IgD-negative memory B cell (primary cell): ENCODE results near the gene PREP. TPM values are rescaled to one million over a fixed set of nuclear protein-coding genes. Genes with fewer than 3 reads are reported as not detected.
"Not testable (repeated sequence)": the region's sequence is repeated elsewhere in the genome, so short reads cannot be mapped to it uniquely, and the experiment has no call there.

Source experiments
- H3K27ac Mint-ChIP-seq, 3 donors: one replicate each; pipeline ENCODE4 v1.8.0; 2020 to 2022; ENCODE audit warnings: mild to moderate bottlenecking in 3 of 3, mixed read lengths in 3 of 3, moderate library complexity in 1 of 3
- H3K27me3 Mint-ChIP-seq: one replicate; pipeline ENCODE4 v1.8.0; 2021; ENCODE audit warnings: mixed read lengths
- H3K36me3 Mint-ChIP-seq: one replicate; pipeline ENCODE4 v1.8.0; 2020; ENCODE audit warnings: mild to moderate bottlenecking, mixed read lengths
- H3K4me1 Mint-ChIP-seq, 3 donors: one replicate each; pipeline ENCODE4 v1.8.0; 2020 to 2022; ENCODE audit warnings: mixed read lengths in 3 of 3, mild to moderate bottlenecking in 1 of 3
- H3K4me3 Mint-ChIP-seq, 4 donors: one replicate each; pipeline ENCODE4 v1.8.0; 2020 to 2022; ENCODE audit warnings: mild to moderate bottlenecking in 4 of 4, mixed read lengths in 4 of 4, moderate library complexity in 3 of 4
- H3K9me3 Mint-ChIP-seq, 3 donors: one replicate each; pipeline ENCODE4 v1.8.0; 2020 to 2021; ENCODE audit warnings: mixed read lengths in 3 of 3, mild to moderate bottlenecking in 1 of 3
- polyA plus RNA-seq: library from polyadenylated mRNA; unstranded; fragments of 300-500 nt; fragmentation: Illumina TruSeq; gene quantifications from one replicate; pipeline ENCODE4 v1.2.3, GENCODE V29; 2021

PREP gene
- polyA plus RNA-seq, 1 donor from 2014 or later: 19.9 TPM

DNA sequence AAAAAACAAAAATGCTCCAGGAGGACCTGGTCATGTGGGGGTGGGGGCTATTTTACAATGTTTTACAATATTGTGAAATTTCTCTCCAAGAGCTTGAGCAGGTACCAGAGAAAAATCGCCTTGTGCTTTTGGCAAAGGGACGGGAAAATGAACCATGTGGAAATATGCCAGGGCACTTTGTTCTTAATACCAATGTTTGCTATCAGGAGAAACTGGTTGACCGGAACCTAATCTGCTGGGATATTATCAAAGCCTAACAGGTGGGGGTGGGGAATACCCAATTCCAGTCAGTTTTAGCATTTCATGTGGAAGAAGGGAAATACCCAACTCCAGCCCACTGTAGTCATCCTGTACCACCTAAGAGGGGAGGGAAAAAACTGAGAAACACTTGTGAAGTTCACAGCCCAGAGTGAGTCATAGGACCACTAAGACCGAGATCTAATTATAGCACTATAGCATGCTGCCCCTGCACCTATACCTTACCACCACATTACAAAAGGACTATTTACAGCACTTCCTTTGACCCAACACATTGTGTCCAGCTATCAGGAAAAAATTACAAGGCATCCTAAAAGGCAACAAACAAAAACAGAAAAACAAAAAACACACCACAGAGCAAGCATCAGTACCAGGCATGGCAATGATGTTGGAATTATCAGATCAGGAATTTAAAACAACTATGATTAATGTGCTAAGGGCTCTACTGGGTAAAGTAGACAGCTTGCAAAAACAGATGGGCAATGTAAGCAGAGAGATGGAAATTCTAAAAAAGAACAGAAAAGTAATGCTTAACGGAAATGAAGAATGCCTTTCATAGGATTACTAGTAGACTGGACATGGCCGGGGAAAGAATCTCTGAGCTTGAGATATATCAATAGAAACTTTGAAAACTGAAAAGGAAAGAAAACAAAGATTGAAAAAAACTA, 138.9 kb downstream of the PREP start:
- no peak overlapping the region for H3K4me3 Mint-ChIP-seq
- H3K9me3 Mint-ChIP-seq: peaks cover 0 to 4% (median 2%) of the 10 kb centered on the region in 3 donors
- H3K4me1 Mint-ChIP-seq: no peaks in the 10 kb centered on the region
- no peak overlapping the region for H3K27ac Mint-ChIP-seq
- H3K27me3 Mint-ChIP-seq: peaks cover 3% of the 10 kb centered on the region
- peaks cover 3% of the 10 kb centered on the region for H3K36me3 Mint-ChIP-seq

DNA sequence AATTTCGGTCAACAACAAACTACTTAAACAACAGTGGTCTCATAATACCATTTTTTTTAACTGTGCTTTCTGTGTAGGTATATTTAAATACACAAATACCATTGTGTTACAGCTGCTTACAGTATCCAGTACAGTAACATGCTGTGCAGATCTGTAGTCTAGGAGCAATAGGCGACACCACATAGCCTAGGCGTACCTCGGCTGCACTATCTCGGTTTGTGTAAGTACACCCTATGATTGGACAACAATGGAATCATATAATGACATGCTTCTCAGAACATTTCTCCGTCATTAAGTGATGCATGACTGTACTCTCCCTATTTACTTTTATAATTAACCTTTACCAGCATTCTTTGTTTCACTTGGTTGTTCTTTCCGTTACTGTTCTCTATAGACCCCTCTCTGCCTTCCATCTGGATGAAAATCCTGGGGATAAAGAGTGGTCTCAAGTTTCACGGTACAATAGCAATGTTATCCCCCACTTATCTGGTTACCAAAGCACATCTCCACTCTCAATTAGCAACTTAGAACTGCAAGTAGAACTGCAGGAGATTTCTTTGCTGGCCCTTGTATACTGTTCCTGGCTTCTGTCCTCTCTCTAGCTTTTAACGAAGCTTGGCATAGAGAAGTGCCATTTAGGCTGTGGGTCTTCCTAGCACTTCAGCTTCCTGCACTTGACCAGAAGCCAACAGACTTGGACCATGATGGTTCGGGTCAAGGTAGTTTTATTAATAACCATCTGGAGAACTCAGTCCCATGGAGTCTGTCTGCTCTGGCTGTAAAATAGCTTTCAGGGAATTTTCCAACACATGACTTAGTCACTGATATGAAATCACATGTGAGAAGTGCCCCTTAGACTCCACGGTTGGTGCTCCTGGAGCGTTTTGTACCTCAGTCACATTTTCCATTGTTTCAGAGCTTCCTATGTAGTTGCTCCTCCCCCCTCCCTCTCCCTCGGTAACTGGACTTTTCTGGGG, 142.7 kb downstream of the PREP start:
- Mint-ChIP-seq H3K27me3 (peaks cover 3% of the 10 kb centered on the region), H3K36me3 (peaks cover 2% of the 10 kb centered on the region), H3K9me3 (peaks cover 0 to 3% (median 0%) of the 10 kb centered on the region in 3 donors), H3K4me1 (no peaks in the 10 kb centered on the region), H3K4me3 (no peak overlapping the region), H3K27ac (no peak overlapping the region)

DNA sequence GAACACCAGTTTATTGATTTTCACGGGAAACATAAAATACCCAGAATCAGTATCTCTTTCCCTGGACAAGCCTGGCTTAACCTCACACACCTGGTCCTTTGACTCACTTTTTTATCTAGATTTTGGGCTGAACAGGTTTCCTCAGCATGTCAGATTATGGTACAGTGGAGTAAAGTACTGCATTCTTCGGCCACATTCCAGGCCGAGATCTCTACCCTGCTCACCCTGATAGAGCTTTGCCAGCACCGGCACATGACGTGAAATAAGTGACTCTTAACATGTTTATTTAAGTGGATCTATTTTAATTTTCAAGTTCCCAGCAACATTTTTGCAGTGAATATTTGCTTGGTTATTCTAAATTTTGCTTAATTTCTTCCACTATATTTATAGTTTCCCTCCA, 144.1 kb downstream of the PREP start:
- Mint-ChIP-seq H3K36me3 (peaks cover 2% of the 10 kb centered on the region), H3K4me3 (no peak overlapping the region), H3K9me3 (peaks cover 0 to 3% (median 0%) of the 10 kb centered on the region in 3 donors), H3K4me1 (no peaks in the 10 kb centered on the region), H3K27ac (no peak overlapping the region), H3K27me3 (peaks cover 3% of the 10 kb centered on the region)

DNA sequence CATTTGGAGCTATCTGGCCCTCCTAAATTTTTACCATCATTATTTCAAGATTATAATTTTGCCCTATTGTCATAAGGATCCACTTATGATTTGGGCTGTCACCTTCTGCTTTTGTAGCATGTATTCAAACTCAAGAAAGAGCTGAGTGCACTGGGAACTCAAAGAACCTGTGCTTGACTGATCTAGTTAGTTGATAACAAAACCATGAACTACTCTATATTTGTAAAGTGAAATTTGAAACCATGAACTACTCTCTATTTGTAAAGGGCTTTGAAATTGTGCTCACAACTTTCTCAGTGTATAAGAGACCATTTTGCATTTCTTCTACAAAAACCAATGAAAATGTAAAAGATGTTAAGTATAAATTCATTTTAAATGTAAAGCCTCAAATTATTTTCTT, 145.5 kb downstream of the PREP start:
- Mint-ChIP-seq H3K4me3 (no peak overlapping the region), H3K27ac (no peak overlapping the region), H3K4me1 (no peaks in the 10 kb centered on the region), H3K27me3 (peaks cover 3% of the 10 kb centered on the region), H3K36me3 (peaks cover 2% of the 10 kb centered on the region), H3K9me3 (peaks cover 0 to 3% (median 0%) of the 10 kb centered on the region in 3 donors)

DNA sequence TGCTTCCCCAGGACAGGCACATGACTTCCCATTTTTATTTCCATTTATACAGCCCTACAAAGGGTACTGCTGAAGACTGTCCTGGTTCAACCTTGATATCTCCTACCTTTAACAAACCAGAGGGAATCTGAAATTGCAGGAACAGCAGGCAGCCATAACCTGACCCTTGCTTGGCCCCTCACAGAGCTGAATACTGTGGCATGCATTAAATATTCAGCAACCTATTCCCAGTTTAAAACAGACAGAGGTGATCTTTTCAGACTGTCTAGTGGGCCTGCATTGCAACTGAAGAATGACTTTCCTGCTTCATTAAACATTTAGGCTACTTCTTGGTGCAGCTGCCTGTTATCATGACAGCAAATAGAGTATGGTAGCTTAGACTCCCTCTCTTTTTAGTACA, 146.3 kb downstream of the PREP start:
- Mint-ChIP-seq H3K27ac (no peak overlapping the region), H3K4me1 (no peaks in the 10 kb centered on the region), H3K4me3 (no peak overlapping the region), H3K9me3 (peaks cover 0 to 3% (median 0%) of the 10 kb centered on the region in 3 donors), H3K27me3 (peaks cover 3% of the 10 kb centered on the region), H3K36me3 (no peaks in the 10 kb centered on the region)

DNA sequence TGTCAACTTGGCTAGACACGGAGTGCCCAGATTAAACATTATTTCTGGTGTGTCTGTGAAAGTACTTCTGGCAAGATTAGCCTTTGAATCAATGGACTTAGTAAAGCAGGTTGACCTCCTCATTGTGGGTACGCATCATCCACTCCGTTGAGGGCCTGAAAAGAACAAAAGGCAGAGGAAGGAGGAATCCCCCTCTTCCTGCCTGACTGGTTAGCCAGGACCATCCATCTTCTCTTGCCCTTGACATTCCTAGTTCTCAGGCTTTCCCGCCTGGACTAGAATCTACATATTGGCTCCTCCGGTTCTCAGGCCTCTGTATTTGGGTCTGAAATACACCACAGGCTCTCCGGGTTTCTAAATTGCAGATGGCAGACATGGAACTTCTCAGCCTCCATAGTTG, 149.1 kb downstream of the PREP start:
- Mint-ChIP-seq H3K9me3 (peaks cover 0 to 3% (median 2%) of the 10 kb centered on the region in 3 donors), H3K27ac (no peak overlapping the region), H3K36me3 (no peaks in the 10 kb centered on the region), H3K4me1 (no peaks in the 10 kb centered on the region), H3K4me3 (no peak overlapping the region), H3K27me3 (peaks cover 3% of the 10 kb centered on the region)

- H3K27ac Mint-ChIP-seq: no peak overlapping the region
- no peak overlapping the region for H3K4me3 Mint-ChIP-seq
- H3K9me3 Mint-ChIP-seq: peaks cover 0 to 5% (median 2%) of the 10 kb centered on the region in 3 donors
- H3K4me1 Mint-ChIP-seq: no peaks in the 10 kb centered on the region
- no peaks in the 10 kb centered on the region for H3K36me3 Mint-ChIP-seq
- H3K27me3 Mint-ChIP-seq: peaks cover 3% of the 10 kb centered on the region
Observed at GRCh38 chr6:105251689-105252088, 151.2 kb downstream of the PREP start.

- no peak overlapping the region for H3K4me3 Mint-ChIP-seq
- peaks cover 5% of the 10 kb centered on the region for H3K27me3 Mint-ChIP-seq
- peaks cover 0 to 4% (median 2%) of the 10 kb centered on the region in 3 donors for H3K9me3 Mint-ChIP-seq
- H3K36me3 Mint-ChIP-seq: no peaks in the 10 kb centered on the region
- H3K27ac Mint-ChIP-seq: no peak overlapping the region
- H3K4me1 Mint-ChIP-seq: no peaks in the 10 kb centered on the region
Observed at GRCh38 chr6:105250533-105250932, 152.3 kb downstream of the PREP start.

GRCh38 chr6:105243487-105243886, 159.4 kb downstream of the PREP start:
- Mint-ChIP-seq H3K4me1 (no peaks in the 10 kb centered on the region), H3K27me3 (peaks cover 8% of the 10 kb centered on the region), H3K27ac (no peak overlapping the region), H3K4me3 (no peak overlapping the region), H3K9me3 (peaks cover 0 to 3% (median under 1%) of the 10 kb centered on the region in 3 donors), H3K36me3 (no peaks in the 10 kb centered on the region)

DNA sequence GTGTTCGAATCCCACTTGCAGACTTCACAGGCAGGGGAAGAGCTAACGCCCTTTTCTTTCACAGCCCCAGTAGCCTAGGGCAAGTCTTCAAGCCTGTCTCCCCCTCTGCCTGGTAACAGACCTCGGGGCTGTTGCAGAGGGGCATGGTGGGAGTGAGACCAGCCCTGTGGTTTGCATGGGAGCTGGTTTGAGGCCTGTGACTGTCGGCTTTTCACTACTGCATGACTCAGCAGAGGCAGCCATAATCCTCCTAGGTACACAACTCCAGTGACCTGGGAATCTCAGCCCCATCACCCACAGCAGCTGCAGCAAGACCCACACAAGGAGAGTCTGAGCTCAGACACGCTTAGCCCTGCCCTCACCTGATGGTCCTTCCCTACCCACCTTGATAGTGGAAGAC, 167.7 kb downstream of the PREP start:
- Mint-ChIP-seq H3K36me3 (peaks cover 1% of the 10 kb centered on the region), H3K27ac (no peak overlapping the region), H3K9me3 (peaks cover 5 to 13% (median 10%) of the 10 kb centered on the region in 3 donors), H3K4me1 (peaks cover 0 to 3% (median 0%) of the 10 kb centered on the region in 3 donors), H3K4me3 (no peak overlapping the region), H3K27me3 (peaks cover 6% of the 10 kb centered on the region)

DNA sequence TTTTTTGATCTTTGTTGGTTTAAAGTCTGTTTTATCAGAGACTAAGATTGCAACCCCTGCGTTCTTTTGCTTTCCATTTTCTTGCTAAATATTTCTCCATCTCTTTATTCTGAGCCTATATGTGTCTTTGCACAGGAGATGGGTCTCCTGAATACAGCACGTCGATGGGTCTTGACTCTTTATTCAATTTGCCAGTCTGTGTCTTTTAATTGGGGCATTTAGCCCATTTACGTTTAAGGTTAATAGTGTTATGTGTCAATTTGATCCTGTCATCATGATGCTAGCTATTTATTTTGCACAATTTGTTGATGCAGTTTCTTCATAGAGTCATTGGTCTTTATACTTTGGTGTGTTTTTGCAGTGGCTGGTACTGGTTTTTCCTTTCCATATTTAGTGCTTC, 171.1 kb downstream of the PREP start:
- not testable (repeated sequence) for H3K4me1 Mint-ChIP-seq, H3K4me3 Mint-ChIP-seq, H3K27ac Mint-ChIP-seq, H3K36me3 Mint-ChIP-seq, H3K27me3 Mint-ChIP-seq
- peaks cover 2 to 10% (median 2%) of the 10 kb centered on the region in 3 donors for H3K9me3 Mint-ChIP-seq

Other genes with a start within 250 kb of the PREP start
- not detected for gene POPDC3, start 223.1 kb downstream of the PREP start, polyA plus RNA-seq